GM21528 (cell line): ENCODE results near the gene GALNT10.

Source experiments
- ATAC-seq: cut with Tn5 transposase; IDR thresholded peaks from one replicate; pipeline ENCODE4 v1.9.1; 2021; ENCODE audit warnings: mild to moderate bottlenecking, moderate library complexity; ENCODE audit not compliant: unreplicated experiment, low FRiP score

The GALNT10 gene

DNA sequence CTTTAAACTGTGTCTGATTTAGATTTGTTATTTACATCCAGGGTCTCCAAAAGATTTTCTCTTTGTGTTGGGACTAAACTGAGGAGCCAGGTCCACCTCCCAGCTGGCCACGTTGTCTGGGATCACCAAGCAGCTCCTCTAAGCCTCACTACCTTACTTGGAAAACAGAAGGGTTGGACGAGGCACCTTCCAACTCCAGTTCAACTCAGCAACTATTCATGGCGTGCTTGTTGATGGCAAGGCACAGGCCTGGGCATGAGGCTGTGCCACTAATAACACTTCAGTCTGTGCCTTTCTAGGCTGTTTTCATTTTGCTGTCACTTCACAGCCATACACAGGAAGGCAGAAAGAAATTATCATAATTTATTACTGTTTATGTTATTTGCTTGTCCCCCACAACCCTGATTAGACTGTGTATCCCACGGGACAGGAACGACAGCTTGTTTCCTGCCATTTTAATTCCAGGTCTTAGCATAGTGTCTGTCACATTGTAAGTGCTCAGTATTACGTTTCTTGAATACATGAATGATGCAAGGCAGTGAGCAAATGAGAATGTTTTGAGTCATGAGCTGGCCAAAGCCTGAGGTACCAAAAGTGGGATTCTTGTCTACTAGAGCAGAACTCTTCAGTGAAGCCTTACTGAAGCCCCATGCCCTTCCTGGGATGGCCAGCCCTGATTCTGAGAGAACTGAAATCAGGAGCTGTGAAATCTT, 125.8 kb downstream of the GALNT10 start:
- no peak for ATAC-seq

DNA sequence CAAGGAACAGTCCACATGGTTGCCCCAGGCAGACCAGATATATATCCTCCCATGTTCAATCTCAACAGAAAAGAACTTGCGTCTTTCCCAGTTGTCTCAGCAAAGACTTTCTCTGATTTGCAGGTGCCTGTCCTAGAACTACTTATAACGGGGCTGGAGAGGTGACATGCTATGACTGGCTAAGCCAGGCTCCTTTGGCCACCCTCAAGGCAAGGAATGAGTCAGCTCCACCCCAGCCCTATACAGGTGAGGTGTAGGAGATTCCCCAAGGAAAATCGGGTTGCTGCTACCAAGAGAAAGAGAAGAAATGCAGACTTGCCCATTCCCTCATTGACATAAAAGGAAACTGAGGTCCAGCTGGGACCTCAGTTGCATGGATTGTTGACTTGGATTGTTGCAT, 127.4 kb downstream of the GALNT10 start:
- no peak for ATAC-seq

DNA sequence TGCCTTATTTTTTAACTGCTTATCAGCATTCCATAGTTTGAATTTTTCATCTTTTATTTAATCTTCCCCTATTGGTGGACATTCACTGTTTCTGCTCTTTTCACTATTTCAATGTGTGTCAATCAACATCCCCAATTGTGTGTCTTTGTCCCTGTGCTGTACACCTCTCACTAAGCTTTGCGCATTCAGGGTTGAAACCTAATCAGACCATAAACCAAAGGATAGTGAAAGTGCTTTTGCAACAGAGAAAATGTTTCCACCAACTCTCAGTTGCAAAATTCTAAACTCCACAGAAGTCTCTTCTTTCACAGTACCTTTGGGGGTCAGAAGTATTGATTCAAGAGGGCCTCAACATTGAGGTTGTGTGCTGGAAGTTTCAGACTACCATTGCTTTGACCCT, 128.2 kb downstream of the GALNT10 start:
- ATAC-seq, result no peak

DNA sequence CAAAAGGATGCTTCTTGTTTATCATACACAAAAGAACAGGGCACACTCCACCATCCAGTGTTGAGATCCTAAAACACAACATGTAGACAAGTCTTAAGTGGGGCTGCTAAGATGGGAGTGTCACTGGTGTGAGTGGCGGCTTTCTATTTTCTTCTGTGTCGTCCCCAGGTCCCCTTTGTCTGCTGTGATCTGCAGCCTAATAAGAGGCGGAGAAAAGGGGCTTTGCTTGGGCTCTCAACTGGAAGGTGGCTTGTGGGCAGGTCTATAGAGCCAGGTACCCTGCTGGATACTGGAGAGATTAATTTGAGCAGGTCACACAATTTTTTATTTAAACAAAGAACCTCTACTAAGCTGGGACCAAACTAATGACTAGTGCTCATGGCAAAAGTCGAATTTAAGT, 129.2 kb downstream of the GALNT10 start:
- no peak for ATAC-seq

DNA sequence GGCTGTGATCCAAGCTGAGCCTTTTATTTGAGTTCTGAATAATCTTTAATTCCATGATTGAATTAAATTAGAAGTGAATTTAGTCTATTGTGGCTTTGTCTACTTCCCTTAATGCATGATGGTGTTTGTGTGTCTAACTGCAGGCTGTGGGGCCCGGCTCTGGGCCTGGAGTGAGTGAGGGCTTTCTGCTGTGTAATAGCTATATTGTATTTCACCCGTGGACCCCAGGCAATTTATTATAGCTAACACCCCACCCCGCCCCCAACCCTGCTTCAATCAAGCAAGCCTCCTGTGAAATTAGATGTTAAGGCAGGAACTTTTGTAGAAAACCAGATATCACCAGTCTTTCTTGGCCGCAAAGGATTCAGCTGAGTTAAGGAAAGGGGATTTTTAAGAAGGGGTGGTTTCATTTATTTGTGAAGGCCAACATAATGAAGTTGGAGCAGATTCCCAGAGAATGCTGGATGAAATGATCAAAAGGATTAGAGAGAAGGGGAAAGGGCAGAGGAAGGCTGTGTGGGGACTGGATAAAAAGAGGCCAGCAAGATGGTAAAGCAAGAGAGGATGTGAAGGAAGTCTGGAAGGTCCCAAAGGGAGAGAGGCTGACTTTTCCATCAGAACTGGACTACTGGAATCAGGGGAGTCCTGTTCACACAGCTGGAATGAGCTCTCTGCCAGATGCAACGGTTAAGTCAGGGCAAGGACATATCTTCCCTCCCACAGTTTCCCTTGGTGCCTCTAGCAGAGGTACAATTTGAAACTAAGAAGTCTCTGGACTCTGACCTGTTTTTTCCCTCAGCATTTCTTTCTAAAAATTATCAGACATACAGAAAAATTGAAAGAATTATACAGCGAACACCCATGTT, 129.9 kb downstream of the GALNT10 start:
- no peak for ATAC-seq

DNA sequence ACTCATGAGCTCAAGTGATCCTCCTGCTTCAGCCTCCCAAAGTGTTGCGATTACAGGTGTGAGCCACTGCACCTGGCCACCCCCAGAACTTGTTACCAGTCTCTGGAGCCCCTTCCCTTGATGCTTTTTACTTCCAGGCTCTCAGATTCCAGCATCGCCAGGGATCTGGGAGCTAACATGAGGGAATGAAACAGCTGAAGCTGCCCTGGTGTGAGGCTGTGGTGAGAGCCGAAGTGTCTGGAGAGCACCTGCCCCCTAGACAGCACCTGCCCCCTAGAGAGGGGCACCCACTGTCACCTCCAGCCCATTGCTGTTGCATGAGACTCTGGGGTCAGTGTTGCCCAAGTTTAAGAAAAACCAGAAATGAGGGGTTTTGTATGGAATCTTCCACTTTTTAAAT, 131.0 kb downstream of the GALNT10 start:
- ATAC-seq, result no peak

DNA sequence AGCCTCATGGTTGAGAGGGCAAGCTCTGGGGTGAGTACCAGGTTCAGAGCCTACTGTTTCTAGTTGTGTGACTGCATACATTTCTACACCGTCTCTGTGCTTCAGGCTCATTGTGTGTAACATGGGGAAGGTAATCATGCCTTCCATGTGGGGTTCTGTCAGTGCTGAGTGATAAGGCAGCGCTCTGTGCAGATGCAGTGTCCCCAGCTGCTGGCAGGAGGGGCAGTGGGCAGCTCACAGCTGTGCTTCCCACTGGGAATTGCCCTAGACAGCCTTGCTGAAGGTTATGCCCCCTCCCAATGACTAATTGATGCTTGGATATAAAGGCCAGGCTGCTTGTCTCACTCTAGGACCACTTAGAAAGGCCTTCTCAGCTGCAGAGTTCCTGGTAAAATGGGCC, 133.5 kb downstream of the GALNT10 start:
- no peak for ATAC-seq

DNA sequence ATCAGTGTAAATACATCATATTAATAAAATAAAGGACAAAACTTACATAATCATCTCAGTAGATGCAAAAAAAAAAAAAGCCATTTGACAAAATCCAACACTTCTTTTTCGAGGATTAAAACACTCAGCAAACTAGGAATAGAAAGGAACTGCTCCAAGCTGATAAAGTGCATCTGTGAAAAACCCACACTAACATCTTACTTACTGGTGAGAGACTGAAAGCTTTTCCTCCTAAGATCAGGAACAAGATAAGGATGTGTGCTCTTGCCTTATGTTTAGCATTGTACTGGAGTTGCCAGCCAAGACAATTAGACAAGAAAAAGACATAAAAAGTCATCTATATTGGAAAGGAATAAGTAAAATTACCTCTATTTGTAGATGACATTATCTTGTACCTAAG, 135.0 kb downstream of the GALNT10 start:
- no peak for ATAC-seq

DNA sequence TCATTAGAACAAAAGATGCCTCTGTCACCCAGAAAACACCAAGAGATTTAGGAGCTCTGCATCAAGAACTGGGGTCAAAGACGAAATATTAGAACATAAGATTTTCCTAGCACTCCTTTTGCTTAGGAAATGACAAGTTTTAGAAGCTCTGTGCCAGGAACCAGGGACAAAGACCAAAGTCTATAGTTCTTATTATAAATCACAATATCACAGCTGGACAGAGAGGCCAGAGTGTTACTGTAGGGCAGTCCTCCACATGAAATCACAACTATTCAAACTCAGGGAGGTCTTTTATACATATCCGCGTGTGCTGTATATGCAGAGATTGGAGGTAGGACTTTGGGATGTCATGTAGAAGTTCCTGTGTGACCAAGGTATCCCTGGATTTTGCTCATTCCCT, 138.5 kb downstream of the GALNT10 start:
- ATAC-seq, result no peak

DNA sequence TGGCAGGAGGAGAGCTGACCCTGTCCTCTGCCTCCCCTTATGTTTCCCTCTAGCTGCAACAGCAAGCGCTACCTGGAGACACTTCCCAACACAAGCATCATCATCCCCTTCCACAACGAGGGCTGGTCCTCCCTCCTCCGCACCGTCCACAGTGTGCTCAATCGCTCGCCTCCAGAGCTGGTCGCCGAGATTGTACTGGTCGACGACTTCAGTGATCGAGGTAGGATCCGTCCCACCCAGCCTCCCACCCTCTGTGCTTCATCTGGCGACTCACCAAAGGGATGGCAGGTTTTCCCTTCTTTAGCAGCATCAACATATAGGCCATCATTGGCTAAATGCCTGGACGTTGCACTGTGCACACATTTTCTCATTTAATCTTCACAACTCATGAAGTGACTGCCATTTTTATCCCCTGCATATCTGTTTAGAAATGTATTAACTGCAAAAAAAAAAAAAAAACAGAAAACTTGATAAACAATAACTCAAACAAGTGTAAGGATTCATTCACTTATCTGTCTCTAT, 139.0 kb downstream of the GALNT10 start:
- no peak for ATAC-seq

DNA sequence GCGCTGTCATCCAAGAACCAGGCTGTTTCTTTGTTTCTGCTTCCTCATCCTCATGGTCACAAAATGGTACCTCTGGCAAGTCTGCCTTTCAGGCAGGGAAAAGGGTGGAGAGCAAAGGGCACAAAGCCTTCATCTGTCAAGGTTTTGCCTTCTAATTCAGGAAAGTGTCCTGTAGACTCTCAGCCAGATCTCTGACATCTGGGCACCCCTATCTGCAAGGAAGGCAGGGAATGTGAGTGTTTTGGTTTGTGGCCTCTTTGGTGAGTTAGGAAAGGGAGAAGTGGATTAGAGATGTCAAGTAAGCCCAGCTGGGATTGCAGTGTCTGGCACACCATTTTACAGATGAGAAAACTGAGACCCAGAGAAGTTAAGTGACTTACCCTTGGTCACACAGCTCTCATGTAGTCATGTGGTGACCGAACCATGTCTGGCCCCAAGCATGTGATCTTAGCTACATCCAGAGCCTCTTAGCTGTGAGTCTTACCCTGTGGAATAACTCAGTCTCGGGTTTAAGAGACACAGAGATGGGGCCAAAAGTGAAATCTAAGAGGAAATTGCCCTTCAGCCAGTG, 139.6 kb downstream of the GALNT10 start:
- ATAC-seq, result no peak

DNA sequence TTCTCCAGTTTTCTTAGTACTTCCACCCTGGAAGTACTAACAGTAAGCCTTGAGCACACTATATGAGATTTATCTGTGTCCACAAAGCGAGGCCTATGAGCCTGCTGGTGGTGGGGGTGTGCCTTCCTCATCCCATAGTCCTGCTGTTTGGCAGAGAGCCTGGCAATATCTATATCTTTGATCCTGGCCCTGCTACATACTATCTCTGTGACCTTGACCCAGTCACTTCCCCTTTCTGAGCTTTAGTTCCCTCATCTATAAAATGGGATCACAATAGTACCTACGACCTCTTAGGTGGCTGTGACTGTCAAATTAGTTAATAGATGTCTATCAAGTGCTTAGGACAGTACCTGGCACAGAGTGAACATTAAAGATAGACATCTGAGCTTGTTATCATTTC, 140.7 kb downstream of the GALNT10 start:
- no peak for ATAC-seq

DNA sequence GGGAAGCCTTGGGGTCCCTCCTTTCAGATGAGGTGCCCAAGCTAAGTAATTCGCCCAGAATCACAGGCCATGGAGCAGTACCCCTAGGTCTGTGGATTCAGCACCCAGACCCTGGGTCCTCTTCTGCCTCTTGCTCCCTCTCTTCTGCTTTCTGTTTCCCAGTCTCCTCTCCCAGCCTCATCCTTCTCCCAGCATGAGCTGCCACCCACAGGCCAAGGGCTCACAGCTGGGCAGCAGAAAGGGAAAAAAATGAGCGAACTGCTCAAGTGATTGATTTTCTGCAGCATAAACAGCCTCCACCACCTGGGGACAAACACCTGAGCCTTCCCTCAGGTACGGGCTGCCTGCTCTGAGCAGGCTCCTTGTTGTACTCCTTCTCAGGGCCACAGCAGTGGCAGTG, 141.4 kb downstream of the GALNT10 start:
- ATAC-seq, result no peak

DNA sequence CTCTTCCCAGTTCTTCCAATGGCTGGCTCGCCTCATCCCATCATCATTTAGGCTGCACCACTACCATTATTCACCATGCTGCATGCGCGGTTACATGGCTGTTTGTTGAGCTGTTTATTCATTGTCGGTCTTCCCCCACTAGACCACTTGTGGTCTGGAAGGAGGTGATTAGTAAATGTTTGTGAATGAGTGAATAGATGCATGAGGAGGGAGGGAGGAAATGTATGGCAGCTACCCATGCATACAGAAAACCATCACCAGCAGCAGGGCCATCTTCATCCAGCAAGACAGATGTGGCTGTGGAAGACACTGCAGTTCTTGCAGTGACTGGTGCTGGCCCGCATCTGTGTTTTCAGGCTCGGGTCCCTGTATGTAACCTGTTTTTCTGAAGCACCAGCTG, 141.9 kb downstream of the GALNT10 start:
- no peak for ATAC-seq

DNA sequence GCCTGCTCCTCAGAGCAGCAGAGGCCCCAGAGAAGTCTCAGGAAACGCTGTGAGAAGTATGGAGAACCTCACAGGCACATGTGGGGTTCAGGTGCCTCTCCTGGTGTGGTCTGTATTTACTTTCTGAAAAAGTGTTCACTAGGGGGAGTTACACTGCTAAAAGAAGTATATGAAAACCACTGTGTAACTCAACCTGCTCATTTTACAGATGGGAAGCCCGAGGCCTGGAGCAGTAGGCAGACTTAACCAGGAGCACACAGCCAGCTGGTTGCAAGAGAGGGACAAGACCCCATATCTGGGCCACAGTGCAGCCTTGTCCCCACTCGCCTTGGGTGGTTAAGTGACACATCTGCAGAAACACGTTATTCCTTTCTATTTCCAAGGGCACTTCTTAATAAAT, 142.5 kb downstream of the GALNT10 start:
- ATAC-seq, result no peak

DNA sequence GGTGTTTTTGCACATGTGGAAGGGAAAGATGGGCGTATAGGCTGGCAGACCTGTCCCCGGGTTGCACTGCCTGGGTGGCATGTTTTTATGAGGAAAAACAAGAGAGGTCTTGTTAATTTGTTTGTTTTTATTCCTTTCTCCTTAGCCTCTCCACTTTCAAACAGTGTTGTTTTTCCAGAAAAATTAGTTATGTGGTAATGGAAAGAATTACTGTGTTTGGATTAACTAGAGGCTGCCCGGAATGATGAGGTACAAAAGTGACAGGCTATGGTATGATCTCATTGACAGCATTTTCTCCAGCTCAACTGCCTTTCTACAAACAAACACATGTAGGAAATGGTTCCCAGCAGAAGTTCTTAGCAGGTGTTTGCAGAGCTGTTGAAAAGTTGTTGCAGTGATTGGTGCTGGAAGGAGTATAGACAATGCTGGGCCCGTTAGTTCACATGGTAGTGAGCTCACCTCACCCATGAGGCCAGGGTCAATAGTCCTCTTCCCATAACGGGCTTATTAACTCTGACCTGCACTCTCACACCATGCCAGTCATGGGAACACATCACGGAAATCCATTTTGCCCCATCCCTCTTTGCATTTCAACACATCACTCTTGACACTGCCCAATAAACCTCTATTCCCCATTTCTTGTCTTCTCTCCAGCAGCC, 144.0 kb downstream of the GALNT10 start:
- ATAC-seq, result no peak

DNA sequence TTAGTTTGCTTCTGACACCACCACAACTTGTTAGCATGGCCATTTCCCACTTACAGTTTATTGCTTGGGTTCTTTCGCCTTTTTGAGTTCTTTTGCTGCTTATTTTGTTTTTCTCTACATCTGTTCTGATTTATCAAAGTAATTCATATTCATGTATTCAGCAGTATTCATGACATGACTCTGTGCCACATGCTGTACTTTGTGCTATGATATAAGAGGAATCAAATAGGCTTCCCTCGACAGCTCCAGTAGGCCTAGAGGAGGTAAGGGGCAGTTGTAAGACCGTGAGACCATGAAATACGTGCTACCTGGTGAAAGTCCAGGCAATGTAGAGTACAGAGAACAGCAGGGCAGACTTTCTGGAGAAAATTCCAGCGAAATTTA, 144.5 kb downstream of the GALNT10 start:
- no peak for ATAC-seq

DNA sequence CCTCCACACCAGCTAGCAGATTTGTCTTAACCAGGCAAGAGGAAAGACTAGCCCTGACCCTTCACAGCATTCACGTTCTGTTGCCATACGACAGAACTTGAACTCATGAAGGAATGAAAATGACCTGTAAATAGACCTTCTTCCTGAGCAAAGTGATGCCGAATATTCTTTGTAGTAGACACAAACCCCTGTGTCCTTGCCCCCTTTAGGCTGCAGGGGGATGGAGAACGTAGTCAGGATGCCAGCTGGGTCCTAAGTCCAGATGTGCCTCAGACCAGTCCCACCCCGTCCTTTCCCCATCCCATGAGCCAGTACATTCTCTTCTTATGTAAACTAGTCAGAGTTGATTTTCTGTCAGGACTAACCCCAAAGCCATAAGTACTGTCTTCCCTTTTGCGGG, 151.1 kb downstream of the GALNT10 start:
- no peak for ATAC-seq

DNA sequence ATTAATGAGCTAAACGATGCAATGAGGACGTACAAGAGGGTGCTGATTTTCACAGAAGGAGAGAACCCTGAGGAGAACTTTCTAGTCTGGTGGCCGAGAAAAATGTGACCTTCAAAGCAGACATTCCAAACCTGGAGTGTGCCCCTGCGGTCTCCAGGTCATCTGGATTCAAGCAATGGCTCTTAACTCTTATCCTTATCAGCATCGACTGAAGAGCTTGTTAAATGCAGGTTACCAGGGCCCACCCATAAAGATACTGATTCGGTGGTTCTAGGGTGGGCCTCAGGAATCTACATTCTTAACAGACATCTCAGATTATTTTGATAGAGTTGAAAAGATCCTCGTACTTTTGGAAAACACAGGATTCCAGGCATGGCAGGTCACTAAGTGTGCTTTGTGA, 151.7 kb downstream of the GALNT10 start:
- no peak for ATAC-seq

DNA sequence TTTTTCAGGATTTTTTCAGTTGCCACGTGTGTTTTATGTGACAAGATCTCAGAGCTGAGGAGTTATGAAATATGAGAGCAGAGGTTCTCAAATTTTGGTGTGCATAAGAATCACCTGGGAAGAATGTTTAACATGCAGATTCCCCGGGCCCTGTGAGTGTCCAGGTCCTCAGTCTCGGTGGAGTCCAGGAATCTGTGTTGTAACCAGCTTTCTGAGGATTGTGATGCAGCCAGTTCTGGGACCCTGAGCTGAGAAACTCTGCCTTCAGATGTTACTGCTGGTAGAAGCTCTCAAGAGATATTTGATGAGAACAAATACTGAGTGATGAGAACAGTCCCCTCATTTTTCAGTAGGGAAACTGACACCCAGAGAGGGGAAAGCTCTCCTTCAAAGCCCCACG, 152.4 kb downstream of the GALNT10 start:
- ATAC-seq, result no peak

DNA sequence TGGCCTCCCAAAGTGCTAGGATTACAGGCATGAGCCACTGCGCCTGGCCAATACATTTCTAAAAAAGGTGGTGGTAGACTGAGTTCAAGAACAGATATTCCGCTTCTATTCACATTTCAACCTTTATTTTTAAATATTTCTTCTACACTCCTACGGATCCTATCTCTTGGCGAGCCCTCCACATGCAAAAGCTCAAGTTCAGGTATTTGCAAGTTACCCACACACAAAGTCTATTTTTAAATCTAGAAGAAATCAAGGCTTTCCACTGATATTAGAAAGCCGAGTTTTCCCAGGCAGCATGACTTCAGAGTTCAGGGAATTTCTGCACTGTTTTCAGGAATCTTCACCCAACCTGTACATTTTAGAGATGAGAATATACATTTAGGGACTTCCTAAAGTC, 153.9 kb downstream of the GALNT10 start:
- no peak for ATAC-seq
